Neural cell (in vitro differentiated cells): ENCODE data around the gene FAM151B. TPM values are rescaled to one million over a fixed set of nuclear protein-coding genes. Genes with fewer than 3 reads are reported as not detected.

Source experiments
- H2AFZ ChIP-seq: fragments of 200-600, 300-800 bp; sonication (generic), shearing (Covaris generic); 2 replicates; pipeline ENCODE4 v1.6.0; 2014; ENCODE audit warnings: low read depth, mild to moderate bottlenecking, antibody characterized with exemption, low read length, moderate library complexity
- H3F3A ChIP-seq: fragments of 200-600 bp; shearing (Covaris generic); 2 replicates; pipeline ENCODE4 v1.6.1; 2016; ENCODE audit warnings: mild to moderate bottlenecking, moderate library complexity, mixed read lengths, antibody characterized with exemption, low read length; ENCODE audit not compliant: insufficient read depth, poor library complexity, severe bottlenecking
- H3K27ac ChIP-seq: fragments of 200-600, 300-800 bp; sonication (generic), shearing (Covaris generic); 2 replicates; pipeline ENCODE4 v1.5.1; 2014; ENCODE audit warnings: mild to moderate bottlenecking, low read length, moderate library complexity
- H3K27me3 ChIP-seq: fragments of 300-800, 200-600 bp; sonication (generic), shearing (Covaris generic); 2 replicates; pipeline ENCODE4 v1.6.0; 2014; ENCODE audit warnings: mild to moderate bottlenecking, low read depth, low read length, moderate library complexity; ENCODE audit not compliant: insufficient read depth
- H3K36me3 ChIP-seq: fragments of 300-800, 200-600 bp; sonication (generic), shearing (Covaris generic); 2 replicates; pipeline ENCODE4 v1.5.1; 2014; ENCODE audit warnings: mild to moderate bottlenecking, antibody characterized with exemption, low read length, moderate library complexity; ENCODE audit not compliant: insufficient read depth
- H3K4me2 ChIP-seq: fragments of 300-800, 200-600 bp; sonication (generic), shearing (Covaris generic); 2 replicates; pipeline ENCODE4 v1.6.0; 2014; ENCODE audit warnings: mild to moderate bottlenecking, low read length
- H3K4me3 ChIP-seq: fragments of 300-800, 200-600 bp; sonication (generic), shearing (Covaris generic); 2 replicates; pipeline ENCODE4 v1.5.1; 2014; ENCODE audit warnings: mild to moderate bottlenecking, low read length, moderate library complexity
- H3K79me2 ChIP-seq: fragments of 200-600 bp; shearing (Covaris generic); replicated peaks from 2 replicates; pipeline ENCODE4 v1.6.0; 2014; ENCODE audit warnings: mild to moderate bottlenecking, low read length, moderate library complexity; ENCODE audit not compliant: insufficient read depth
- H3K9ac ChIP-seq: fragments of 300-800, 200-600 bp; sonication (generic), shearing (Covaris generic); 2 replicates; pipeline ENCODE4 v1.6.1; 2016; ENCODE audit warnings: mild to moderate bottlenecking, low read length, mixed read lengths
- H3K9me2 ChIP-seq: fragments of 200-600 bp; shearing (Covaris generic); 2 replicates; pipeline ENCODE4 v1.6.1; 2016; ENCODE audit warnings: mild to moderate bottlenecking, low read length, mixed read lengths; ENCODE audit not compliant: insufficient read depth
- H3K9me3 ChIP-seq: fragments of 200-600, 300-800 bp; sonication (generic), shearing (Covaris generic); 2 replicates; pipeline ENCODE4 v1.6.1; 2016; ENCODE audit warnings: mild to moderate bottlenecking, mixed run types, low read length, moderate library complexity, mixed read lengths
- H4K20me1 ChIP-seq: fragments of 200-600 bp; shearing (Covaris generic); 2 replicates; pipeline ENCODE4 v1.6.1; 2016; ENCODE audit warnings: mild to moderate bottlenecking, mixed run types; ENCODE audit not compliant: insufficient read depth
- EP300 ChIP-seq: fragments of 450-650 bp; conservative IDR thresholded peaks from 2 replicates; pipeline ENCODE4 v1.6.1; 2014; ENCODE audit warnings: antibody characterized with exemption, mild to moderate bottlenecking, moderate library complexity; ENCODE audit not compliant: poor library complexity, severe bottlenecking
- EZH2 ChIP-seq: fragments of 200-600, 300-800 bp; shearing (Covaris generic), sonication (generic); IDR thresholded peaks from 2 replicates; pipeline ENCODE4 v1.6.1; 2014; ENCODE audit warnings: antibody characterized with exemption, low read length, borderline replicate concordance, mild to moderate bottlenecking; ENCODE audit not compliant: insufficient read depth, poor library complexity, severe bottlenecking
- MXI1 ChIP-seq: fragments of 450-650 bp; conservative IDR thresholded peaks from 2 replicates; pipeline ENCODE4 v1.6.1; 2014; ENCODE audit warnings: antibody characterized with exemption, mild to moderate bottlenecking; ENCODE audit not compliant: poor library complexity, severe bottlenecking
- POLR2AphosphoS5 ChIP-seq: IDR thresholded peaks from 2 replicates; pipeline ENCODE4 v1.6.1; 2012
- RAD21 ChIP-seq: fragments of 450-650 bp; conservative IDR thresholded peaks from 2 replicates; pipeline ENCODE4 v1.6.1; 2014; ENCODE audit warnings: antibody characterized with exemption, mild to moderate bottlenecking, moderate library complexity
- SMC3 ChIP-seq: fragments of 450-650 bp; conservative IDR thresholded peaks from 2 replicates; pipeline ENCODE4 v1.6.1; 2014; ENCODE audit warnings: antibody characterized with exemption, mild to moderate bottlenecking, moderate library complexity; ENCODE audit not compliant: poor library complexity
- TAF1 ChIP-seq: IDR thresholded peaks from 2 replicates; pipeline ENCODE4 v1.6.1; 2012; ENCODE audit warnings: low read depth
- polyA minus RNA-seq: library from RNA; depleted of rRNA, polyadenylated mRNA; stranded (reverse); fragments of >200 nt; gene quantifications from 2 replicates; pipeline ENCODE4 v1.2.3, GENCODE V29; 2014
- polyA plus RNA-seq: library from polyadenylated mRNA; depleted of rRNA; stranded (reverse); fragments of >200 nt; gene quantifications from 2 replicates; pipeline ENCODE4 v1.2.3, GENCODE V29; 2014
- TF ChIP-seq, protein P1 (sequence below): IDR thresholded peaks from 2 replicates; pipeline ENCODE4 v1.6.1; 2012; ENCODE audit warnings: borderline replicate concordance

The FAM151B gene, protein sequence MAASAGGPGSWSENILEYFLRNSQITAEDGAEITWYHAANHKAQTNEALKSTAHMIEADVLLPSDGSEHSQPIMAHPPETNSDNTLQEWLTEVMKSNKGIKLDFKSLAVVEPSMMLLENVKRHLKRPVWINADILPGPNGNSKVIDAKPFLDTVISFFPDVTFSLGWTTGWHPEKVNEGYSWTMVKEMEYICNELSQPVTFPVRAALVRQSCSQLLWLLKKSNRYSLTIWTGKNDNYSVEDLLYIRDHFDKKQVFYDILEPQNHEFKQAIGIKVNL
- polyA plus RNA-seq (3.3 and 5.3 TPM in 2 replicates), polyA minus RNA-seq (7.8 and 8.7 TPM in 2 replicates)

DNA sequence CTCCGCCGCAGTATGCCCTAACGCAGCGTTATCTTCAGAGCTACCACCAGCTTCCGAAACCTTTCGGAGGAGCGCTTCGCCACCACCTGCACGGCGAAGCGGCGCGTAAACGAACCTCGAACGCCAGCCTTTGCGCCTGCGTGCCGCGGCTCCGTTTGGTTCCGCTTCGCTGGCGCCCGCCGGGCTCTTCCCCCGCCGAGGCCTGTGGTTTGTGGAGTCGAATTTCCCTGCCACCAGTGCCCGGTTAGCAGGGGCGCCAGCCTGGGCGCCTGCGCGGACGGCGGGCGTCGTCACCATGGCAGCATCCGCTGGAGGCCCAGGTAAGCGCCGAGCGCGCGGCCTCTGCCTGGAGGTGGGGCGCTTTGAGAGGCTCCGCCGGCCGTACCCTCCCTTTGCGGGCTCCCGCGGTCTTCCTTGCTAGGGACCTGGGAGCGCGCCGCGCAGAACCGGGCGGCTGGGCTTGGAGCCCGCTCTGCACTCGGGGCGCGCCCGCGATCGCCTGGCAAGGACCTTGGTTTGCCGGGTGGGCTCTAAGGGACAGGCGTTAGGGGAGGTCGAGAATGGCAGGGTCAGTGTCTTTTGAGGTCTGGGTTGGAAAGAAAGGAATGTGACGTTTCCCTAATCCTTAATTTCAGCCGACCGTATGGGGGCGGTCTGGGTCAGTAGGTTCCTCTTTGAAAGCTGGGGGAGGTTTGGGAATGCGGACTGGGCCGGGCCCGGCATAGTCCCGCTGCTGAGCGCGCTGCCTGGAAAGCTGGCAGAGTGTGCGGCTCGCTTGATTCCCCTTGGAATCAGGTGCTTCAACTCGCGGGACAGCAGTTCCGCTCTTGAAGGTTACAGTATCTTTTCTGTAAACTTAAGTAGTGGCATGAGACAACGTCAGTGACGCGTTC lies at the start of gene FAM151B:
TSS of gene FAM151B (plus strand) at position 272 of the 893 bp plus-strand sequence. CDS start at position 296, 24 bp downstream.
- H4K20me1 ChIP-seq = no peaks in the 10 kb centered on the region
- peak within 1 kb of the TSS; percentile 77 for H2AFZ ChIP-seq
- H3K27me3 ChIP-seq = peaks cover 3% of the 10 kb centered on the region
- H3K79me2 ChIP-seq = no peaks in the 10 kb centered on the region
- H3K9ac ChIP-seq = peak within 1 kb of the TSS; percentile 72
- peaks cover 10% of the 10 kb centered on the region for H3F3A ChIP-seq
- TF ChIP-seq EP300 (no peak), POLR2AphosphoS5 (peak; percentile 25), SMC3 (peak; percentile 61), TAF1 (peak; percentile 75), EZH2 (no peak), MXI1 (peak; percentile 88), RAD21 (peak; percentile 52)
- TF ChIP-seq, protein P1, sequence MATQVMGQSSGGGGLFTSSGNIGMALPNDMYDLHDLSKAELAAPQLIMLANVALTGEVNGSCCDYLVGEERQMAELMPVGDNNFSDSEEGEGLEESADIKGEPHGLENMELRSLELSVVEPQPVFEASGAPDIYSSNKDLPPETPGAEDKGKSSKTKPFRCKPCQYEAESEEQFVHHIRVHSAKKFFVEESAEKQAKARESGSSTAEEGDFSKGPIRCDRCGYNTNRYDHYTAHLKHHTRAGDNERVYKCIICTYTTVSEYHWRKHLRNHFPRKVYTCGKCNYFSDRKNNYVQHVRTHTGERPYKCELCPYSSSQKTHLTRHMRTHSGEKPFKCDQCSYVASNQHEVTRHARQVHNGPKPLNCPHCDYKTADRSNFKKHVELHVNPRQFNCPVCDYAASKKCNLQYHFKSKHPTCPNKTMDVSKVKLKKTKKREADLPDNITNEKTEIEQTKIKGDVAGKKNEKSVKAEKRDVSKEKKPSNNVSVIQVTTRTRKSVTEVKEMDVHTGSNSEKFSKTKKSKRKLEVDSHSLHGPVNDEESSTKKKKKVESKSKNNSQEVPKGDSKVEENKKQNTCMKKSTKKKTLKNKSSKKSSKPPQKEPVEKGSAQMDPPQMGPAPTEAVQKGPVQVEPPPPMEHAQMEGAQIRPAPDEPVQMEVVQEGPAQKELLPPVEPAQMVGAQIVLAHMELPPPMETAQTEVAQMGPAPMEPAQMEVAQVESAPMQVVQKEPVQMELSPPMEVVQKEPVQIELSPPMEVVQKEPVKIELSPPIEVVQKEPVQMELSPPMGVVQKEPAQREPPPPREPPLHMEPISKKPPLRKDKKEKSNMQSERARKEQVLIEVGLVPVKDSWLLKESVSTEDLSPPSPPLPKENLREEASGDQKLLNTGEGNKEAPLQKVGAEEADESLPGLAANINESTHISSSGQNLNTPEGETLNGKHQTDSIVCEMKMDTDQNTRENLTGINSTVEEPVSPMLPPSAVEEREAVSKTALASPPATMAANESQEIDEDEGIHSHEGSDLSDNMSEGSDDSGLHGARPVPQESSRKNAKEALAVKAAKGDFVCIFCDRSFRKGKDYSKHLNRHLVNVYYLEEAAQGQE = peak; percentile 27
- peak within 1 kb of the TSS; percentile 74 for H3K27ac ChIP-seq
- no peaks in the 10 kb centered on the region for H3K9me3 ChIP-seq
- peak within 1 kb of the TSS; percentile 17 for H3K4me2 ChIP-seq
- no peaks in the 10 kb centered on the region for H3K36me3 ChIP-seq
- no peaks in the 10 kb centered on the region for H3K9me2 ChIP-seq
- H3K4me3 ChIP-seq = peak within 1 kb of the TSS; percentile 88

GRCh38 chr5:80438739-80439138 lies 49.2 kb upstream of the FAM151B start:
- Histone ChIP-seq H3K4me2 (no peak overlapping the region), H3K36me3 (peaks cover 8% of the 10 kb centered on the region), H3F3A (no peaks in the 10 kb centered on the region), H4K20me1 (no peaks in the 10 kb centered on the region), H2AFZ (no peak overlapping the region), H3K9me2 (no peaks in the 10 kb centered on the region), H3K79me2 (no peaks in the 10 kb centered on the region), H3K9me3 (no peaks in the 10 kb centered on the region), H3K4me3 (no peak overlapping the region), H3K27ac (no peak overlapping the region), H3K27me3 (no peaks in the 10 kb centered on the region), H3K9ac (no peak overlapping the region)
- no peak for TF ChIP-seq MXI1

GRCh38 chr5:80439213-80439612 lies 48.7 kb upstream of the FAM151B start:
- TF ChIP-seq RAD21 = no peak
- no peak for TF ChIP-seq TAF1
- TF ChIP-seq SMC3 = no peak
- TF ChIP-seq EP300 = no peak

More at GRCh38 chr5:80439213-80439612, 48.7 kb upstream of the FAM151B start:
- no peak overlapping the region for H3K4me2 ChIP-seq
- no peak overlapping the region for H3K4me3 ChIP-seq
- no peak overlapping the region for H3K9ac ChIP-seq
- no peak overlapping the region for H2AFZ ChIP-seq
- H3K27me3 ChIP-seq = no peaks in the 10 kb centered on the region
- no peaks in the 10 kb centered on the region for H3K79me2 ChIP-seq
- no peaks in the 10 kb centered on the region for H3K9me3 ChIP-seq
- H3K9me2 ChIP-seq = no peaks in the 10 kb centered on the region
- H3F3A ChIP-seq = no peaks in the 10 kb centered on the region
- no peak overlapping the region for H3K27ac ChIP-seq
- H4K20me1 ChIP-seq = no peaks in the 10 kb centered on the region
- peaks cover 8% of the 10 kb centered on the region for H3K36me3 ChIP-seq
